Vagina (tissue), 2 donors: ENCODE results near the gene CBFB.

ENCODE experiments used
- CTCF ChIP-seq, 3 experiments: fragments of 450-650 bp in 2 of 3; fragments of 200-600 bp in 1 of 3; sonication (generic) in 1 of 3; IDR thresholded peaks; one replicate each; pipeline ENCODE4 v1.5.1; 2017 to 2019; ENCODE audit warnings: antibody characterized with exemption in 3 of 3, mild to moderate bottlenecking in 2 of 3, moderate library complexity in 2 of 3
- POLR2A ChIP-seq, 2 donors: fragments of 450-650 bp; IDR thresholded peaks; one replicate each; pipeline ENCODE4 v1.6.1; 2017; ENCODE audit warnings: antibody characterized with exemption in 2 of 2, mild to moderate bottlenecking in 2 of 2, moderate library complexity in 2 of 2

DNA sequence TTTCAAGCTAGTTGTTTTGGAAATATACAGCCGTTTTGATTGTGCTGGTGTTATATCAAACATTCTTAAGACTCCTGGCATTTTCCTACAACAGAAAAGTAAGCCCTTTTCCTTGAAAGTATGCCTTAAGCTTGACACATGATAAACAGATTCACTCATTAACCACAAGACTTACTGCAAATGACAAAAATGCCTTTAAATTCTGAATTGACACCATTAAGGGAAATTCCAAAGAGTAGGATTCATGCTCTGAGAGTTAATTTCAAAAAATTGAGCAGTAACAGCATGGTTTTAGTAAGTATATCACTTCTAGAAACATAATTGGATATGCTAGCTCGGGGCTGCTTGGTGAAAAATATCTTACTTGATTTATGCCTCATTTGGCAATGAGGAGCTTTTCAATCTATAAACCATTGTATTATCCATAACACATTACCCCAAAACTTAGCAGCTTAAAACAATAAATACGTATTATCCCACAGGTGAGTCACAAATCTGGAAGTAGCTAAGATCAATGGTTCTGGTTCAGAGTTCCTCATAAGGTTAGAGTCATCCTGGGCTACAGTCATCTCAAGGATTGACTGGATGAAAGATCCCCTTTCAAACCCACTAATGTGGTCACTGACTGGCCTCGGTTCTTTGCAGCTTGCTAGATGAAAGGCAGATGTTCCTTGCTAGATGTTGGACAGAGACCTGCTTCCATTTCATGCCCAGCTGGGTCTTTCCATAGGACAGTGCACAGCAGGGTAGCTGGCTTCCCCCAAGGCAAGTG lies 72.5 kb downstream of the CBFB start:
- TF ChIP-seq CTCF (IDR thresholded peaks at IDR 0.05), result no peak
- no peak for TF ChIP-seq POLR2A (IDR thresholded peaks at IDR 0.05)
